Gastrocnemius medialis (tissue), 4 donors: ENCODE data around the gene CRYBG1. TPM values are rescaled to one million over a fixed set of nuclear protein-coding genes. Genes with fewer than 3 reads are reported as not detected.

Experiments
- ATAC-seq, 2 donors: fragments of 150-250 bp; one replicate each; pipeline ENCODE4 v1.9.1; 2016
- DNase-seq, 2 donors: peaks; one replicate each; pipeline ENCODE4 v3.0.0-alpha.2; 2019
- H3K27ac ChIP-seq, 4 donors: fragments of 200-600 bp; sonication (generic); 1 replicate in 1 of 4; 2 replicates in 3 of 4; pipeline ENCODE4 v1.5.1; 2016 to 2018; ENCODE audit warnings: mild to moderate bottlenecking in 2 of 4, moderate library complexity in 1 of 4
- H3K27me3 ChIP-seq, 3 donors: fragments of 200-600 bp; sonication (generic) in 2 of 3; 1 replicate in 1 of 3; 2 replicates in 2 of 3; pipeline versions ENCODE4 v1.5.1 to v1.6.0; 2016 to 2019; ENCODE audit warnings: mild to moderate bottlenecking in 1 of 3, moderate library complexity in 1 of 3
- H3K36me3 ChIP-seq, 2 donors: fragments of 200-600 bp; sonication (generic) in 1 of 2; one replicate each; pipeline ENCODE4 v1.5.1; 2017 to 2018
- H3K4me1 ChIP-seq, 2 donors: fragments of 200-600 bp; sonication (generic) in 1 of 2; one replicate each; pipeline ENCODE4 v1.5.1; 2016 to 2017; ENCODE audit warnings: mild to moderate bottlenecking in 2 of 2
- H3K4me3 ChIP-seq, 4 donors: fragments of 200-600 bp; sonication (generic) in 3 of 4; 1 replicate in 1 of 4; 2 replicates in 3 of 4; pipeline ENCODE4 v1.5.1; 2016 to 2019; ENCODE audit warnings: mild to moderate bottlenecking in 2 of 4
- H3K9me3 ChIP-seq, 3 donors: fragments of 200-600 bp; sonication (generic) in 2 of 3; 1 replicate in 1 of 3; 2 replicates in 2 of 3; pipeline ENCODE4 v1.5.1; 2016 to 2019
- POLR2A ChIP-seq, 2 donors: fragments of 450-650 bp; IDR thresholded peaks; one replicate each; pipeline ENCODE4 v1.6.1; 2017; ENCODE audit warnings: antibody characterized with exemption in 2 of 2, mild to moderate bottlenecking in 2 of 2, moderate library complexity in 2 of 2
- in situ Hi-C, 4 donors: fragments of 200-750 bp; cut with MboI; loops; one replicate each; pipeline versions ENCODE4 v1.15.0 to v1.8.0; 2017; ENCODE audit warnings: low sequenced_read_pairs in 4 of 4
- intact Hi-C: fragments of 100-400 bp; cut with DNase I; formaldehyde crosslinking; loops from one replicate; pipeline ENCODE4 v1.15.1; 2023; ENCODE audit warnings: low total_unique reads
- total RNA-seq, 4 donors: library from RNA; depleted of rRNA; stranded (reverse); fragments of >200 nt; gene quantifications; one replicate each; pipeline versions ENCODE4 v1.1.0 to v1.2.3, GENCODE V29; 2016
- TF ChIP-seq, protein P1 (sequence below), 5 experiments: fragments of 450-650 bp in 3 of 5; fragments of 200-600 bp in 2 of 5; sonication (generic) in 2 of 5; IDR thresholded peaks in 4 of 5; conservative IDR thresholded peaks in 1 of 5; 1 replicate in 4 of 5; 2 replicates in 1 of 5; pipeline ENCODE4 v1.5.1; 2016 to 2019; ENCODE audit warnings: antibody characterized with exemption in 5 of 5, mild to moderate bottlenecking in 3 of 5, moderate library complexity in 3 of 5

CRYBG1 gene
- total RNA-seq, 4 donors from 2014 or later: 0.98 to 1.5 (median 1.1) TPM

DNA sequence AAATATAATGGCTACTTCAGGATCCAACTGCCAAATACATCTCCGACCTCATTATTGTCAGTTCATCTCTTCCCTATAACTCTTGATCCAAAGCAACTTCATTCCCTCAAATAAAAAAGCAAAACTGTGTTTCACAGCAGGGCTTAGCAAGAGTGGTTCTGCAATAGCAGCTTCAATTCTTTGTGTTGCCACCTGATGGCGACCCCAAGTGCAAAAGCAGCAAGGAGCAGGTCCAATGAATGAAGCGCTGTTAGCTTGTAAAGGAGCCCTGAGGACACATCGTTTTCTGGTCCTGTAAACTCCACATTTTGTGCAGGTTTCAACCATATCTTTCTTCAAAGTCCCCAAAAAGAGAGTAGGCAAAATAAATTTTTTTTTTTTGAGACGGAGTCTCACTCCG, 249.2 kb downstream of the CRYBG1 start:
- DNase-seq: no peak
- Histone ChIP-seq H3K4me3 (no peak overlapping the region), H3K27ac (no peak overlapping the region), H3K9me3 (no peaks in the 10 kb centered on the region), H3K4me1 (peaks cover 0 to 15% of the 10 kb centered on the region in 2 donors), H3K27me3 (no peaks in the 10 kb centered on the region), H3K36me3 (no peaks in the 10 kb centered on the region)
- in situ Hi-C loops (loop anchor here in 2 of 4 donors (10.0 to 25.0 kb wide), 2 partner anchors 375 to 378 kb away; no protein-coding TSS in a partner anchor), intact Hi-C loops (no loop called here)
- TF ChIP-seq POLR2A (IDR thresholded peaks at IDR 0.05): no peak
- TF ChIP-seq, protein P1, sequence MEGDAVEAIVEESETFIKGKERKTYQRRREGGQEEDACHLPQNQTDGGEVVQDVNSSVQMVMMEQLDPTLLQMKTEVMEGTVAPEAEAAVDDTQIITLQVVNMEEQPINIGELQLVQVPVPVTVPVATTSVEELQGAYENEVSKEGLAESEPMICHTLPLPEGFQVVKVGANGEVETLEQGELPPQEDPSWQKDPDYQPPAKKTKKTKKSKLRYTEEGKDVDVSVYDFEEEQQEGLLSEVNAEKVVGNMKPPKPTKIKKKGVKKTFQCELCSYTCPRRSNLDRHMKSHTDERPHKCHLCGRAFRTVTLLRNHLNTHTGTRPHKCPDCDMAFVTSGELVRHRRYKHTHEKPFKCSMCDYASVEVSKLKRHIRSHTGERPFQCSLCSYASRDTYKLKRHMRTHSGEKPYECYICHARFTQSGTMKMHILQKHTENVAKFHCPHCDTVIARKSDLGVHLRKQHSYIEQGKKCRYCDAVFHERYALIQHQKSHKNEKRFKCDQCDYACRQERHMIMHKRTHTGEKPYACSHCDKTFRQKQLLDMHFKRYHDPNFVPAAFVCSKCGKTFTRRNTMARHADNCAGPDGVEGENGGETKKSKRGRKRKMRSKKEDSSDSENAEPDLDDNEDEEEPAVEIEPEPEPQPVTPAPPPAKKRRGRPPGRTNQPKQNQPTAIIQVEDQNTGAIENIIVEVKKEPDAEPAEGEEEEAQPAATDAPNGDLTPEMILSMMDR (IDR thresholded peaks at IDR 0.05 in 4 of 5, conservative IDR thresholded peaks at IDR 0.05 in 1 of 5): no peak
- ATAC-seq: no peak

DNA sequence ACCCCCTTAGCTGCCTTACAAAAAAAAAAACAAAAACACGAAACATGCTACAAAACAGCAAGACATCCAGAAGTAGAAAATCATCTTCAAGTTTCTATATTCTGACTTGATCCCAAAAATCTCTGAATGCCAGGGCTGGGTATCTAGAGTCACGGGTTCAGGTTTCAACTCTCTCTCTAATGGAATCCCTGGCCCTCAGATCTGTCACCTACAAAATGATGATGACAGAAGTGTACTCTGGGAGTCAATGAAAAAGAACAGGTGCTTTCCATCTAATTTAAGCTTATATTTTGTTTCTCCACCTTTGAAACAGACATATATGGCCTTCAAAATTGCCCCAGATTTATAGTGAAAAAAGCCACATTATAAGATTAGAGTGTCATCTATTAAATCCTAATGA, 250.5 kb downstream of the CRYBG1 start:
- Histone ChIP-seq H3K36me3 (no peaks in the 10 kb centered on the region), H3K27ac (no peak overlapping the region), H3K9me3 (no peaks in the 10 kb centered on the region), H3K4me1 (peaks cover 0 to 15% of the 10 kb centered on the region in 2 donors), H3K27me3 (no peaks in the 10 kb centered on the region), H3K4me3 (no peak overlapping the region)
- DNase-seq (no peak), ATAC-seq (no peak)
- intact Hi-C loops (no loop called here), in situ Hi-C loops (loop anchor here in 1 of 4 donors (25.0 kb wide), 1 partner anchor 376 kb away; no protein-coding TSS in a partner anchor)
- no peak for TF ChIP-seq POLR2A (IDR thresholded peaks at IDR 0.05)
- TF ChIP-seq, protein P1 (IDR thresholded peaks at IDR 0.05 in 4 of 5, conservative IDR thresholded peaks at IDR 0.05 in 1 of 5): no peak

DNA sequence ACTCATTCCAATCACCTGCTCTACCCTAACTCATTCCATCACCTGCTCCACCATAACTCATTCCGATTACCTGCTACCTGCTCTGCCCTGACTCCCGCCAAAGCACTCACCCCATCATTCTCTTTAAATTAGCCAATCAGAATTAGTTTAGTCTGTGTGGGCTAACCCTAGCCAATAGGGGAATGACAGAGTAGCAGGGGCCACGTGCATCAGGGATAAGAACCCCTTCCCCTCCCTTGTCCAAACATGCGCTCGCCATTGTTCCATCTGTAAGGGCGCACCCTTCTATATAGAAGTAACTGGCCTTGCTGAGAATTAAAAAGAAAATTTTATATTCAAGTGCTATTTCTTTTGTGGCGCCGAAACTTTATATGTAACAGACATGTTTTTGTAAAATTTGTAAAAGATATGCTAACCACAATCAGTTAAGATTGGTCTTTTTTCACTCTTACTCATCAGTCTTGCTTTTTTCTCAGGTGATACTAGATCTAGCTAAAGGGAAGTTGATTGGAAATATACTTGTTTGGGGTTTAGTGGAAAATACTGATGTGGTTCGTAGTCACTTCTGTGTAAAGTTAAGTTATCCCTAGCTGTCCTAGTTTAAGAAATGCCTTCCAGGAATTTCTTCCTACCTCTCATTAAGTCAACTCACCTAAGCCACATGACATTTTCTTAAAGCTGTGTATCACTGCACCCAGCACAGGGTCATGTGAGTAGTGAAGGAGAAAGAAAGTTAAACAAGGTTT, 252.3 kb downstream of the CRYBG1 start:
- no peak for DNase-seq
- TF ChIP-seq, protein P1 (IDR thresholded peaks at IDR 0.05 in 4 of 5, conservative IDR thresholded peaks at IDR 0.05 in 1 of 5): no peak
- TF ChIP-seq POLR2A (IDR thresholded peaks at IDR 0.05): no peak
- Histone ChIP-seq H3K27me3 (no peaks in the 10 kb centered on the region), H3K9me3 (no peaks in the 10 kb centered on the region), H3K4me1 (peaks cover 0 to 15% of the 10 kb centered on the region in 2 donors), H3K27ac (no peak overlapping the region), H3K4me3 (no peak overlapping the region), H3K36me3 (no peaks in the 10 kb centered on the region)
- intact Hi-C loops (no loop called here), in situ Hi-C loops (loop anchor here in 1 of 4 donors (25.0 kb wide), 1 partner anchor 374 kb away; no protein-coding TSS in a partner anchor)
- ATAC-seq: no peak

GRCh38 chr6:106613590-106613989, 253.1 kb downstream of the CRYBG1 start:
- no peak overlapping the region for H3K27ac ChIP-seq
- H3K36me3 ChIP-seq: no peaks in the 10 kb centered on the region
- TF ChIP-seq, protein P1 (IDR thresholded peaks at IDR 0.05 in 4 of 5, conservative IDR thresholded peaks at IDR 0.05 in 1 of 5): no peak
- TF ChIP-seq POLR2A (IDR thresholded peaks at IDR 0.05): no peak
- no peaks in the 10 kb centered on the region for H3K27me3 ChIP-seq
- no peaks in the 10 kb centered on the region for H3K9me3 ChIP-seq
- in situ Hi-C loops (loop anchor here in 1 of 4 donors (25.0 kb wide), 1 partner anchor 374 kb away; no protein-coding TSS in a partner anchor), intact Hi-C loops (no loop called here)
- H3K4me1 ChIP-seq: peaks cover 0 to 15% of the 10 kb centered on the region in 2 donors
- no peak for DNase-seq
- no peak overlapping the region for H3K4me3 ChIP-seq
- no peak for ATAC-seq
